ENCODE results near the gene YIPF1. TPM values are rescaled to one million over a fixed set of nuclear protein-coding genes. Genes with fewer than 3 reads are reported as not detected.

The YIPF1 gene
- total RNA-seq, 1 donor from 2014 or later: 25.7 TPM

GRCh38 chr1:53851571-53852285 is 37.9 kb downstream of the YIPF1 start:
- Mint-ChIP-seq H3K36me3 (ENCODE audit: low read depth) (peaks cover 34% of the 10 kb centered on the region), H3K4me3 (no peak overlapping the region)
- DNase-seq (ENCODE audit: low read depth, low spot score): no peak

DNA sequence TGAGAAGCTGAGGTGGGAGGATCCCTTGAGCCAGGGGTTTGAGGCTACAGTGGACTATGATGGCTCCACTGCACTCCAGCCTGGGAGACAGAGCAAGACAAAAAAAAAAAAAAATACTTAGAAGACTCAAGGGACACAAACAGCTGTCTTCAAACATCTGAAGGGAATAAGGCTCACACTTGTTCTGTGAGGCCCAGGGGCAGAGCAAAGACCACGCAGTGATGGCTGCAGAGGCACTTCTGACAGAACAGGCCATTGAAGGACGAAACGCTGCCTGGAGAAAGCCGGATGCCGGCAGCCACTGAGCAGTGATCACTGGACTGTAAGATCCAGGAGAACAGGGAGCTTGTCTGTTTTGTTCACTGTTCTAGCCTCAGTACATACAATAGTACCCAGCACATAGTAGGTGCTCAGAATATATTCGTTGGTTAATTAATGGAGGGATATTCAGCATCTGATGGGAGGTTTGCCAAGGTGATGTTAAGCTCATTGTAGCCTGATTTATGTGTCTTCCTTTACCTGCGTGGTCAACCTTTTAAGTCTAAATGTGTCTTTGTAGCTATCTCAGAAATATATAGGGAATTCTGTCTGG is 39.4 kb downstream of the YIPF1 start:
- TF ChIP-seq, protein P1, sequence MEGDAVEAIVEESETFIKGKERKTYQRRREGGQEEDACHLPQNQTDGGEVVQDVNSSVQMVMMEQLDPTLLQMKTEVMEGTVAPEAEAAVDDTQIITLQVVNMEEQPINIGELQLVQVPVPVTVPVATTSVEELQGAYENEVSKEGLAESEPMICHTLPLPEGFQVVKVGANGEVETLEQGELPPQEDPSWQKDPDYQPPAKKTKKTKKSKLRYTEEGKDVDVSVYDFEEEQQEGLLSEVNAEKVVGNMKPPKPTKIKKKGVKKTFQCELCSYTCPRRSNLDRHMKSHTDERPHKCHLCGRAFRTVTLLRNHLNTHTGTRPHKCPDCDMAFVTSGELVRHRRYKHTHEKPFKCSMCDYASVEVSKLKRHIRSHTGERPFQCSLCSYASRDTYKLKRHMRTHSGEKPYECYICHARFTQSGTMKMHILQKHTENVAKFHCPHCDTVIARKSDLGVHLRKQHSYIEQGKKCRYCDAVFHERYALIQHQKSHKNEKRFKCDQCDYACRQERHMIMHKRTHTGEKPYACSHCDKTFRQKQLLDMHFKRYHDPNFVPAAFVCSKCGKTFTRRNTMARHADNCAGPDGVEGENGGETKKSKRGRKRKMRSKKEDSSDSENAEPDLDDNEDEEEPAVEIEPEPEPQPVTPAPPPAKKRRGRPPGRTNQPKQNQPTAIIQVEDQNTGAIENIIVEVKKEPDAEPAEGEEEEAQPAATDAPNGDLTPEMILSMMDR (conservative IDR thresholded peaks at IDR 0.05): no peak
- Mint-ChIP-seq H3K27ac (ENCODE audit: unreplicated experiment) (peak overlapping the region; percentile 37), H3K4me1 (peaks cover 13% of the 10 kb centered on the region), H3K9me3 (peaks cover 8% of the 10 kb centered on the region), H3K27me3 (ENCODE audit: low read depth) (no peaks in the 10 kb centered on the region), H3K36me3 (ENCODE audit: low read depth) (peaks cover 34% of the 10 kb centered on the region), H3K4me3 (peak overlapping the region; percentile 56)
- peak; percentile 17 for DNase-seq (ENCODE audit: low read depth, low spot score)

More at GRCh38 chr1:53851571-53852285, 37.9 kb downstream of the YIPF1 start:
- Mint-ChIP-seq H3K27ac (ENCODE audit: unreplicated experiment) (no peak overlapping the region), H3K27me3 (ENCODE audit: low read depth) (no peaks in the 10 kb centered on the region), H3K4me1 (peaks cover 13% of the 10 kb centered on the region), H3K9me3 (peaks cover 7% of the 10 kb centered on the region)
- TF ChIP-seq, protein P1 (conservative IDR thresholded peaks at IDR 0.05): no peak

- Mint-ChIP-seq H3K9me3 (peaks cover 12% of the 10 kb centered on the region), H3K4me3 (no peak overlapping the region), H3K27me3 (ENCODE audit: low read depth) (no peaks in the 10 kb centered on the region), H3K27ac (ENCODE audit: unreplicated experiment) (no peak overlapping the region), H3K4me1 (peaks cover 13% of the 10 kb centered on the region), H3K36me3 (ENCODE audit: low read depth) (peaks cover 26% of the 10 kb centered on the region)
- DNase-seq (ENCODE audit: low read depth, low spot score): no peak
- TF ChIP-seq, protein P1 (conservative IDR thresholded peaks at IDR 0.05): no peak
Observed at GRCh38 chr1:53847980-53848379, 41.6 kb downstream of the YIPF1 start.

- Mint-ChIP-seq H3K9me3 (peaks cover 6% of the 10 kb centered on the region), H3K36me3 (ENCODE audit: low read depth) (peaks cover 2% of the 10 kb centered on the region), H3K4me1 (peaks cover 13% of the 10 kb centered on the region)
Observed at GRCh38 chr1:53842347-53842746, 47.2 kb downstream of the YIPF1 start.

GRCh38 chr1:53838654-53838974 is 51.0 kb downstream of the YIPF1 start:
- peaks cover 4% of the 10 kb centered on the region for H3K36me3 Mint-ChIP-seq (ENCODE audit: low read depth)
- no peak for DNase-seq (ENCODE audit: low read depth, low spot score)
- TF ChIP-seq, protein P1 (conservative IDR thresholded peaks at IDR 0.05): no peak
- peak overlapping the region; percentile 100 for H3K27ac Mint-ChIP-seq (ENCODE audit: unreplicated experiment)
- H3K27me3 Mint-ChIP-seq (ENCODE audit: low read depth): no peaks in the 10 kb centered on the region
- H3K4me1 Mint-ChIP-seq: peaks cover 30% of the 10 kb centered on the region
- H3K4me3 Mint-ChIP-seq: peak overlapping the region; percentile 100
- H3K9me3 Mint-ChIP-seq: peaks cover 3% of the 10 kb centered on the region

More at GRCh38 chr1:53842347-53842746, 47.2 kb downstream of the YIPF1 start:
- H3K27me3 Mint-ChIP-seq (ENCODE audit: low read depth): no peaks in the 10 kb centered on the region
- DNase-seq (ENCODE audit: low read depth, low spot score): no peak
- no peak overlapping the region for H3K4me3 Mint-ChIP-seq
- TF ChIP-seq, protein P1 (conservative IDR thresholded peaks at IDR 0.05): no peak
- H3K27ac Mint-ChIP-seq (ENCODE audit: unreplicated experiment): no peak overlapping the region

Data from neural crest cell (in vitro differentiated cells).